Testis (tissue), 3 donors: Measurements from ENCODE around the gene MAJIN. TPM values are rescaled to one million over a fixed set of nuclear protein-coding genes. Genes with fewer than 3 reads are reported as not detected.

Experiments
- DNase-seq: peaks from one replicate; pipeline ENCODE4 v3.0.0-alpha.2; 2019
- H3K27ac ChIP-seq, 2 donors: fragments of 200-600 bp; sonication (generic); one replicate each; pipeline ENCODE4 v1.5.1; 2019
- H3K27me3 ChIP-seq: fragments of 200-600 bp; sonication (generic); one replicate; pipeline ENCODE4 v1.5.1; 2019
- H3K36me3 ChIP-seq: fragments of 200-600 bp; sonication (generic); one replicate; pipeline ENCODE4 v1.5.1; 2017; ENCODE audit warnings: low read depth; ENCODE audit errors: missing control alignments
- H3K4me1 ChIP-seq: fragments of 200-600 bp; sonication (generic); one replicate; pipeline ENCODE4 v1.5.1; 2019
- H3K4me3 ChIP-seq, 2 donors: fragments of 200-600 bp; sonication (generic); one replicate each; pipeline ENCODE4 v1.5.1; 2017 to 2019
- H3K9me3 ChIP-seq: fragments of 200-600 bp; sonication (generic); one replicate; pipeline ENCODE4 v1.5.1; 2017
- POLR2A ChIP-seq: fragments of 450-650 bp; IDR thresholded peaks from one replicate; pipeline ENCODE4 v1.6.1; 2017; ENCODE audit warnings: antibody characterized with exemption, mild to moderate bottlenecking, moderate library complexity
- WGBS, 2 donors: methylation state at CpG; one replicate each; pipeline ENCODE4 v1.1.5; 2018; 5-methylcytosine and 5-hydroxymethylcytosine counted together
- intact Hi-C: fragments of 100-400 bp; cut with DNase I; formaldehyde crosslinking; loops from one replicate; pipeline ENCODE4 v1.15.1; 2023; ENCODE audit warnings: low total_unique reads
- polyA plus RNA-seq: library from polyadenylated mRNA; stranded (reverse); fragments of 350-450 nt; fragmentation: Illumina TruSeq; extraction: RNeasy Lipid Tissue Mini Kit (QIAGEN cat#74804); gene quantifications from one replicate; pipeline ENCODE4 v1.2.3, GENCODE V29; 2014; ENCODE audit warnings: low read depth, low replicate concordance; ENCODE audit not compliant: insufficient read depth
- total RNA-seq, 2 donors: library from RNA; depleted of rRNA; stranded (reverse); fragments of >200 nt; gene quantifications; one replicate each; pipeline ENCODE4 v1.2.3, GENCODE V29; 2016
- TF ChIP-seq, protein P1 (sequence below), 3 experiments: fragments of 450-650 bp in 2 of 3; fragments of 200-600 bp in 1 of 3; sonication (generic) in 1 of 3; IDR thresholded peaks; one replicate each; pipeline ENCODE4 v1.5.1; 2016 to 2019; ENCODE audit warnings: antibody characterized with exemption in 3 of 3, mild to moderate bottlenecking in 2 of 3, moderate library complexity in 1 of 3

Gene MAJIN
- total and polyA plus RNA-seq, 3 donors from 2014 or later = 14.4 to 36.4 (median 34.8) TPM

DNA sequence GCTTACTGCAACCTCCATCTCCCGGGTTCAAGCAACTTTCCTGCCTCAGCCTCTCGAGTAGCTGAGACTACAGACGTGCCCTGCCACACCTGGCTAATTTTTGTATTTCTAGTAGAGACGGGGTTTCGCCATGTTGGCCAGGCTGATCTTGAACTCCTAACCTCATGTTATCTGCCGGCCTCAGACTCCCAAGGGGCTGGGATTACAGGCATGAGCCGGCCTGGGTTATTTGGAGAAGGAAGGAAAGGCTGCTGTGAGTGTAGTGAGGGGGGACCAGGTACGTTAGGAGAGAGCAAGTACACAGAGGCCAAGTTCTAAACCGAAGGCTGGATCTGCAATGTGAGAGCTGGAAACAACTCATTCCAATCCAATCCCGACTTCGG lies 24.4 kb upstream of the MAJIN start:
- DNase-seq = no peak
- WGBS, 2 donors = 51 to 58% methylated on average over 11 of the region's 11 CpGs
- TF ChIP-seq POLR2A = no peak
- TF ChIP-seq, protein P1, sequence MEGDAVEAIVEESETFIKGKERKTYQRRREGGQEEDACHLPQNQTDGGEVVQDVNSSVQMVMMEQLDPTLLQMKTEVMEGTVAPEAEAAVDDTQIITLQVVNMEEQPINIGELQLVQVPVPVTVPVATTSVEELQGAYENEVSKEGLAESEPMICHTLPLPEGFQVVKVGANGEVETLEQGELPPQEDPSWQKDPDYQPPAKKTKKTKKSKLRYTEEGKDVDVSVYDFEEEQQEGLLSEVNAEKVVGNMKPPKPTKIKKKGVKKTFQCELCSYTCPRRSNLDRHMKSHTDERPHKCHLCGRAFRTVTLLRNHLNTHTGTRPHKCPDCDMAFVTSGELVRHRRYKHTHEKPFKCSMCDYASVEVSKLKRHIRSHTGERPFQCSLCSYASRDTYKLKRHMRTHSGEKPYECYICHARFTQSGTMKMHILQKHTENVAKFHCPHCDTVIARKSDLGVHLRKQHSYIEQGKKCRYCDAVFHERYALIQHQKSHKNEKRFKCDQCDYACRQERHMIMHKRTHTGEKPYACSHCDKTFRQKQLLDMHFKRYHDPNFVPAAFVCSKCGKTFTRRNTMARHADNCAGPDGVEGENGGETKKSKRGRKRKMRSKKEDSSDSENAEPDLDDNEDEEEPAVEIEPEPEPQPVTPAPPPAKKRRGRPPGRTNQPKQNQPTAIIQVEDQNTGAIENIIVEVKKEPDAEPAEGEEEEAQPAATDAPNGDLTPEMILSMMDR (IDR thresholded peaks at IDR 0.05) = no peak
- Histone ChIP-seq H3K36me3 (no peaks in the 10 kb centered on the region), H3K4me1 (no peaks in the 10 kb centered on the region), H3K4me3 (peak overlapping the region in 1 of 2 donors; percentile 37), H3K27me3 (no peaks in the 10 kb centered on the region), H3K9me3 (no peaks in the 10 kb centered on the region), H3K27ac (no peak overlapping the region)
- intact Hi-C loops = no loop called here

DNA sequence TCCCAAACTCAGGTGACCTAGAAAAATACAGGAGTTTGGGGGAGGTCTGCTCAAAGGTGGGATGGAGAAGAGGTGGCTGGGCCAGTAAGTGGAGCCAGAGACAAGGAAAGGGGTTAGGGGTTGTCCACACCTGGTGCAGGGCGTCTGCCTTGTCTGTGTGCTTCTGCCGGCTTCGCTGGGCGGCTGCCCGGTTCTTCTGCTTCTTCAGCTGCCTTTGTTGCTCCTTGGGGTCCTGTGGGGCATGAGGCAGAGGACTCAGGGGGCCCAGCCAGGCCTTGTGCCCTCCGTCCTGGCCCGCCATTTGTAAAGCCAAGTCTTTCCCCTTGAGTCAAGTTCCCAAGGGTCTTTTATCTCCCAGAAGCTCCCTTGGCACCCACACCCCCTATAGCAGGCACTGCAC lies 22.4 kb upstream of the MAJIN start:
- Histone ChIP-seq H3K27ac (no peak overlapping the region), H3K27me3 (no peaks in the 10 kb centered on the region), H3K4me1 (no peaks in the 10 kb centered on the region), H3K4me3 (no peak overlapping the region), H3K36me3 (no peaks in the 10 kb centered on the region), H3K9me3 (no peaks in the 10 kb centered on the region)
- TF ChIP-seq POLR2A = no peak
- TF ChIP-seq, protein P1 (IDR thresholded peaks at IDR 0.05) = no peak
- DNase-seq = no peak
- intact Hi-C loops = no loop called here
- 83 to 93% methylated on average over 7 of the region's 7 CpGs for WGBS, 2 donors

DNA sequence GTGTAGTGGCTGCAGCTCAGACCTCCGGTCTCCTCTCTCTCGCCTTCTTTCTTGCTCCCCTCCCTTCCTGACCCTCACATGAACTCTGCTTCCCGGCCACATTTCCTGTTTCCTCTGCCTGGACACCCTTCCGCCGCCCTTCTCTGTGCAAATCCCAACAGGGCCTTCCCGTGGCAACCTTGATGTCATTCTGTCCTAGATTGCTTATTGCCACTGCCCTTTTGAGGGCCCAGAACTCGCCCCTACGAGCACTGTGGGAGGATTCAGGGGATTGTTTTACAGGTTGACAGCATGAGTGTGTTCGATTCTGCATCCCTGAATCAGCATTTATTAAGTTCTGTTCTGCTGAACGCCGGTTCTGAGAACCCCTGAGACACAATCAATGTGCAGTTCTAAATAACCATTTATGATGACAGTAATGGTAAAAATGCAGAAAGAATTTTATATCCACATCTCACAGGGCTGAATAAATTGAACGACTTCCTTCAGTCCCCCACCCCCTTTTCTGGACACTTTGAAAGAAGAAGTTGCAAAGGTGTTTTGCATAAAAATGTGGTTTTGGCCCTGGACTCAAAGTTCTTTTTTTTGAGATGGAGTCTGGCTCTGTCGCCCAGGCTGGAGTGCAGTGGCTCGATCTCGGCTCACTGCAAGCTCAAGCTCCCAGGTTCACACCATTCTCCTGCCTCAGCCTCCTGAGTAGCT lies 18.5 kb upstream of the MAJIN start:
- Histone ChIP-seq H3K27ac (no peak overlapping the region), H3K36me3 (no peaks in the 10 kb centered on the region), H3K4me1 (no peaks in the 10 kb centered on the region), H3K9me3 (no peaks in the 10 kb centered on the region), H3K4me3 (no peak overlapping the region), H3K27me3 (no peaks in the 10 kb centered on the region)
- WGBS, 2 donors = 57 to 61% methylated on average over 15 of the region's 15 CpGs
- DNase-seq = no peak
- TF ChIP-seq, protein P1 (IDR thresholded peaks at IDR 0.05) = no peak
- TF ChIP-seq POLR2A = no peak
- intact Hi-C loops = no loop called here

DNA sequence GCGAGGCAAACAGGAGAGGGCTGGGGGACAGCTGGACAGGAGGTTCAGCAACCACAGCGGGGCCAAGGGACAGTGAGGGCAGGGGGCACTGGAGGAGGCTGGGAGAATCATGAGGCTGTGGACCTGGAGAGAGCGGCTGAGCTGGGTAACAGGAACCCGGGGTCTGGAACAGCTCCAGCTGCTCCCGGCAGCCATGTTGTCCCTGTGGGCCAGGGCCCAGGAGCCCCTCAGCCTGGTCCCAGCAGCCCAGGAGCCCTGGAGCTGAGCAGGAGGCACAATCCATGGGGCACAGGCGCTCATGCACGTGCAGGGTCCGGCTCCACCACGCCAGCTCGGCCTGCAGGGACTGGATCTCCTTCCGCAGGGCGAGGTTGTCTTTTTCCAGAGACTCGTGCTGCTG lies 17.5 kb upstream of the MAJIN start:
- Histone ChIP-seq H3K4me1 (no peaks in the 10 kb centered on the region), H3K36me3 (no peaks in the 10 kb centered on the region), H3K4me3 (no peak overlapping the region), H3K9me3 (no peaks in the 10 kb centered on the region), H3K27ac (no peak overlapping the region), H3K27me3 (no peaks in the 10 kb centered on the region)
- TF ChIP-seq, protein P1 (IDR thresholded peaks at IDR 0.05) = no peak
- no peak for TF ChIP-seq POLR2A
- WGBS, 2 donors = 75 to 89% methylated on average over 5 to 13 of the region's 13 CpGs
- intact Hi-C loops = no loop called here
- DNase-seq = no peak
